ENCODE results near the gene GGT5.
"Not testable (repeated sequence)": the region's sequence is repeated elsewhere in the genome, so short reads cannot be mapped to it uniquely, and the experiment has no call there.

The GGT5 gene

DNA sequence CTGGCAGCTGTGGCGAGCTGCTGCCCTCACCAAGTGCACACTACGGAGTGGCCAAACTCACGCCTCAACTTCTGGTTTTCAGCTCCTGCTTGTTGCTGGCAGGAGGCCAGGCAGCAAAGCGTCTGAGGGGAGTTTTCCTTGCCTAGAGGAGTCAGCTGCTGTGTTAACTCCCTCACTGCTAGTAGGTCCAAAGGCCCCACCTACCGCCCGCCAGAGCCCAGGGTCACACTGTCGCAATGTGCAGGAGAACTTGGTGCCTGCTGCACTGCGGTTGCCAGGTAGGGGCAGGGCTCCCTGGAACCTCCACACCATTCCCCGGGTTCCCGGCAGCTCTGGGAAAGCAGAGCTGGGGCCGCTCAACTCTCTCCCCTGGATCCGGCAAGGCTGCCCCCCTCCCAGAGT is at the start of gene GGT5:
GGT5 (minus strand) TSS at position 53 of the 402 bp plus-strand sequence. CDS start 357 bp downstream, outside the sequence.
- DNase-seq = peak; percentile 20 to 41

- not testable (repeated sequence) for DNase-seq
These were observed 47.4 kb upstream of the GGT5 start for GRCh38 chr22:24292202-24292830.

- no peak for TF ChIP-seq POLR2A (IDR thresholded peaks at IDR 0.05; ENCODE audit: low read length)
- no peak for TF ChIP-seq GATA1 (IDR thresholded peaks at IDR 0.05; ENCODE audit: low read depth, low read length)
- DNase-seq = no peak
These were observed 46.8 kb upstream of the GGT5 start for GRCh38 chr22:24291515-24292201.

DNA sequence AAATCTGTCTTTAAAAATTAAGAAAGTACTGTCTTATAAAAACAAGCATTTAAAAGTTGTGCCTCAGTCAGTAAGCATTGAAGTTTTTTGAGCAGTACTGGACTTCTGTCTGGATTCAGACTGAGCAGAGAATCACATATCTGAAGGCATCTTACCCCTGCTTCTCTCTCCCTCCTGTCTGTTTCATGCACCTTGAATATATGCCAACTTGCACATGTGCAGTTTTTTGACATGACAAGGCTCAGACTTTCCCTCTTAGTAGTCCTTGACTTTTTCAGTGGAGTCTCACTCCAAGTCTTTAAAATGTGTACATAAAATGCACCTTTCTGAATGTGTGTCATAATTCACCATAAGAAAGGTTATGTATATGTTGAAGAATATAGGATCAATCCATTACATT is 45.6 kb upstream of the GGT5 start:
- no peak for TF ChIP-seq GATA1 (IDR thresholded peaks at IDR 0.05; ENCODE audit: low read depth, low read length)
- DNase-seq = peak; percentile 51 to 58

DNA sequence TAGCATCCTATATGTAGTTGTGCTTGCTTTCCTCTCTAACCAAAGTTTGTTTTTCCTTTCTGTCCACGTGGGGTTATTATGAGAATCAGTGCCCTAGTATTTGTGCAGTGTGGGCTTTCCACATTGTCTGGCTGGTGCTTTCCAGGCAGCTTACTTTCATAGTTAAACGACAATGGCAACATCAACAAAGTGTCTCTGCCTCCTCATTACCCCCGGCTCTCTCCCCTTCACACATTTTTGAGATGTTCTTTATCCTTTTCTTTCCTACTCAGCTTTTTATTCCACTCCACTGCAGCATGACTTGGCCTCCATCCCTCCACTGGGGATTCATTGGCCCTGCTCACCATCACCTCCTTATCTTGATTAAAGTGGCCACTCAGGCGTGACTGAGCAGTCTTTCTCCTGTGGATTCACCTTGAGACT is 44.9 kb upstream of the GGT5 start:
- TF ChIP-seq GATA1 (IDR thresholded peaks at IDR 0.05; ENCODE audit: low read depth, low read length) = no peak
- TF ChIP-seq POLR2A (IDR thresholded peaks at IDR 0.05; ENCODE audit: low read length) = no peak

GRCh38 chr22:24289114-24289513 is 44.2 kb upstream of the GGT5 start:
- DNase-seq = no peak
- no peak for TF ChIP-seq GATA1 (IDR thresholded peaks at IDR 0.05; ENCODE audit: low read depth, low read length)
- no peak for TF ChIP-seq POLR2A (IDR thresholded peaks at IDR 0.05; ENCODE audit: low read length)

More for the DNA sequence above, 44.9 kb upstream of the GGT5 start:
- DNase-seq = peak; percentile 56 to 68

GRCh38 chr22:24287801-24288200 is 42.9 kb upstream of the GGT5 start:
- not testable (repeated sequence) for DNase-seq

GRCh38 chr22:24287212-24287611 is 42.3 kb upstream of the GGT5 start:
- DNase-seq = not testable (repeated sequence)

- no peak for TF ChIP-seq POLR2A (IDR thresholded peaks at IDR 0.05; ENCODE audit: low read length)
- no peak for DNase-seq
These were observed 40.4 kb upstream of the GGT5 start for GRCh38 chr22:24285245-24285644.

- TF ChIP-seq POLR2A (IDR thresholded peaks at IDR 0.05; ENCODE audit: low read length) = no peak
- TF ChIP-seq GATA1 (IDR thresholded peaks at IDR 0.05; ENCODE audit: low read depth, low read length) = no peak
- peak; percentile 12 to 39 for DNase-seq
These were observed 39.9 kb upstream of the GGT5 start for GRCh38 chr22:24284747-24285203.

DNA sequence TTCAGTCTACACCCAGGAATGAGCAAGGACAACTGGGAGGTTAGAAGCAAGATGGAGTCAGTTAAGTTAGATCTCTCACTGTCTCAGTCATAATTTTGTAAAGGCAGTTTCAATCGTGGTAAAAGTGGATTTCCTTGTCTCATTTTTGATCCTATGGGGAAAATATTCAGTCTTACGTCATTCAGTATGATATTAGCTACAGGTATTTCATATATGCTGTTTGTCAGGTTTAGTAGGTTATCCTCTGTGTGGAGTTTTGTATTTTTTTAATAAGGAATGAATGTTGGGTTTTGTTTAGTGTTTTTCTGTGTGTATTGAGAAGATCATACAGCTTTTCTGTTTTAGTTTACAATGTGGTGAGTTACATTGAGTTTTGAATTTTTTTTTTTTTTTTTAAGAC is 37.5 kb upstream of the GGT5 start:
- no peak for DNase-seq
- TF ChIP-seq POLR2A (IDR thresholded peaks at IDR 0.05; ENCODE audit: low read length) (no peak), GATA1 (IDR thresholded peaks at IDR 0.05; ENCODE audit: low read depth, low read length) (no peak)

DNA sequence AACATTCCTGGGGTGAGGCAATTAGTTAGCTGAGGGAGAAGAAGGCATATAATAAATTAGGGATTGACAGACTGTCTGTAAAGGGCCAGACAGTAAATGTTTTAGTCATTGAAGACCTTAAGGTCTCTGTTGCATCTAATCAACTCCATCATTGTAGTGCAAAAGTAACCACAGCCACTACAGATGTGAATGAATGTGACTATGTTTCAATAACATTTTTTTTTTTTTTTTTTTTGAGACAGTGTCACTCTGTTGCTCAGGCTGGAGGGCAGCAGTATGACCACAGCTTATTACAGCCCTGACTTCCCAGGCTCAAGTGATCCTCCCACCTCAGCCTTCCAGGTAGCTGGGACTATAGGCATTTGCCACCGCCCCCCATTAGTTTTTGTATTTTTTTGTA is 35.5 kb upstream of the GGT5 start:
- DNase-seq = not testable (repeated sequence)

- not testable (repeated sequence) for DNase-seq
These were observed 30.0 kb upstream of the GGT5 start for GRCh38 chr22:24274696-24275405.

GRCh38 chr22:24273906-24274305 is 29.0 kb upstream of the GGT5 start:
- not testable (repeated sequence) for DNase-seq

GRCh38 chr22:24273031-24273430 is 28.1 kb upstream of the GGT5 start:
- not testable (repeated sequence) for DNase-seq

GRCh38 chr22:24271386-24271854 is 26.5 kb upstream of the GGT5 start:
- TF ChIP-seq GATA1 (IDR thresholded peaks at IDR 0.05; ENCODE audit: low read depth, low read length) (no peak), POLR2A (IDR thresholded peaks at IDR 0.05; ENCODE audit: low read length) (no peak)
- peak in 1 of 2 experiments; percentile 37 for DNase-seq

All from erythroblast (primary cell).